K562 (cell line): Measurements from ENCODE around the gene SYNGR3. TPM values are rescaled to one million over a fixed set of nuclear protein-coding genes. Genes with fewer than 3 reads are reported as not detected.
A peak's percentile ranks its signal among the peaks of the same experiment; 100 is the strongest.

Experiments used
- ARHGAP35 ChIP-seq: fragments of 450-650 bp; IDR thresholded peaks from 2 replicates; pipeline ENCODE4 v1.6.1; 2018; ENCODE audit not compliant: partially characterized antibody
- GABPB1 ChIP-seq: sonication (generic); formaldehyde crosslinking; IDR thresholded peaks from 2 replicates; pipeline ENCODE4 v1.8.0; 2022; ENCODE audit warnings: mild to moderate bottlenecking, missing genetic modification reagents
- HIVEP1 ChIP-seq: fragments of 250-450 bp; sonication (Bioruptor Pico); IDR thresholded peaks from 2 replicates; pipeline ENCODE4 v1.4.0; 2020; ENCODE audit warnings: mild to moderate bottlenecking
- HMGN3 ChIP-seq: IDR thresholded peaks from 2 replicates; pipeline ENCODE4 v1.6.1; 2011; ENCODE audit warnings: borderline replicate concordance, low read depth, mild to moderate bottlenecking, mixed read lengths, low read length; ENCODE audit not compliant: insufficient read length; ENCODE audit errors: extremely low read depth
- ID3 ChIP-seq, 2 experiments: fragments of 250-450 bp in 1 of 2; fragments of 450-650 bp in 1 of 2; sonication (Bioruptor Pico) in 1 of 2; IDR thresholded peaks; 2 replicates each; pipeline versions ENCODE4 v1.6.1 to v1.8.0; 2016 to 2021; ENCODE audit warnings: mild to moderate bottlenecking in 2 of 2, moderate library complexity in 2 of 2, missing compliant biosample characterization in 1 of 2, missing genetic modification characterization in 1 of 2
- LEF1 ChIP-seq: fragments of 450-650 bp; IDR thresholded peaks from 2 replicates; pipeline ENCODE4 v1.6.1; 2016; ENCODE audit warnings: mild to moderate bottlenecking
- MAFF ChIP-seq: IDR thresholded peaks from 2 replicates; pipeline ENCODE4 v1.6.1; 2012; ENCODE audit warnings: low read length, improper control_type of control experiment
- MNT ChIP-seq, 2 experiments: fragments of 450-650 bp; conservative IDR thresholded peaks; 2 replicates each; pipeline ENCODE4 v1.6.1; 2017; ENCODE audit warnings: mild to moderate bottlenecking in 2 of 2, moderate library complexity in 2 of 2
- MTA2 ChIP-seq: fragments of 450-650 bp; IDR thresholded peaks from 2 replicates; pipeline ENCODE4 v1.6.1; 2016; ENCODE audit warnings: low read depth
- NFIC ChIP-seq: fragments of 450-650 bp; IDR thresholded peaks from 2 replicates; pipeline ENCODE4 v1.6.1; 2017; ENCODE audit warnings: mild to moderate bottlenecking, inconsistent platforms
- POLR2G ChIP-seq: fragments of 200-400 bp; formaldehyde crosslinking; IDR thresholded peaks from 2 replicates; pipeline ENCODE4 v1.6.1; 2017; ENCODE audit warnings: low read depth, mild to moderate bottlenecking, antibody characterized with exemption, low read length, moderate library complexity
- RUNX1 ChIP-seq: sonication (generic); IDR thresholded peaks from 2 replicates; pipeline ENCODE4 v1.6.1; 2016; ENCODE audit warnings: antibody characterized with exemption, low read depth
- SIN3B ChIP-seq: fragments of 450-650 bp; IDR thresholded peaks from 2 replicates; pipeline ENCODE4 v1.6.1; 2017; ENCODE audit warnings: low read depth, mild to moderate bottlenecking, moderate library complexity
- TAF1 ChIP-seq: IDR thresholded peaks from 2 replicates; pipeline ENCODE4 v1.6.1; 2011; ENCODE audit warnings: mild to moderate bottlenecking, low read length, moderate library complexity; ENCODE audit not compliant: insufficient read depth, control insufficient read depth, severe bottlenecking; ENCODE audit errors: extremely low read depth
- TGIF2 ChIP-seq: sonication (generic); formaldehyde crosslinking; IDR thresholded peaks from 2 replicates; pipeline ENCODE4 v1.8.1; 2022; ENCODE audit warnings: mild to moderate bottlenecking, missing genetic modification reagents, moderate library complexity
- ZMIZ1 ChIP-seq, 2 experiments: fragments of 150-350 bp in 1 of 2; IDR thresholded peaks; 2 replicates each; pipeline ENCODE4 v1.6.1; 2012 to 2016; ENCODE audit warnings: low read depth in 2 of 2, low read length in 2 of 2, mild to moderate bottlenecking in 1 of 2, moderate library complexity in 1 of 2
- ZNF146 ChIP-seq: IDR thresholded peaks from one replicate; pipeline ENCODE4 v1.6.1; 2018; ENCODE audit warnings: missing compliant biosample characterization; ENCODE audit not compliant: unreplicated experiment
- ZNF232 ChIP-seq: sonication (generic); formaldehyde crosslinking; IDR thresholded peaks from 2 replicates; pipeline ENCODE4 v1.8.0; 2022; ENCODE audit warnings: mild to moderate bottlenecking, missing genetic modification reagents
- ZNF263 ChIP-seq: sonication (generic); formaldehyde crosslinking; IDR thresholded peaks from 2 replicates; pipeline ENCODE4 v1.8.0; 2022; ENCODE audit warnings: mild to moderate bottlenecking, missing genetic modification reagents, borderline replicate concordance
- ZNF41 ChIP-seq: fragments of 250-450 bp; sonication (Bioruptor Pico); conservative IDR thresholded peaks from 2 replicates; pipeline ENCODE4 v1.4.0; 2020; ENCODE audit warnings: mild to moderate bottlenecking
- ZNF511 ChIP-seq: sonication (generic); formaldehyde crosslinking; IDR thresholded peaks from 2 replicates; pipeline ENCODE4 v1.8.0; 2022; ENCODE audit warnings: mild to moderate bottlenecking, missing genetic modification reagents
- polyA plus RNA-seq, 8 experiments: library from polyadenylated mRNA; depleted of rRNA in 4 of 8; stranded (reverse) in 5 of 8; unstranded in 3 of 8; fragments of >200 nt; fragmentation: Nextera tagmentation in 2 of 8; fragmentation: Illumina TruSeq in 1 of 8; extraction: Ambion mirVana in 2 of 8; extraction: Trizol in 1 of 8; gene quantifications; 2 replicates each; pipeline versions ENCODE4 v1.2.1 to v1.2.3, GENCODE V29; 2011 to 2014; ENCODE audit warnings: inconsistent platforms in 1 of 8, missing spikeins in 1 of 8
- total RNA-seq, 7 experiments: library from RNA; depleted of rRNA in 6 of 7; stranded (reverse); fragments of >200 nt in 6 of 7; fragmentation: Illumina TruSeq in 2 of 7; extraction: Trizol in 2 of 7; gene quantifications; 2 replicates each; pipeline versions ENCODE4 v1.2.1 to v1.2.3, GENCODE V29; 2011 to 2021; ENCODE audit warnings: low replicate concordance in 1 of 7

The SYNGR3 gene
- total and polyA plus RNA-seq, 9 of the 15 experiments (the other 6 are each of a cell fraction or from before 2014, with no cell fraction given): 3.7 to 69.2 (median 36.3) TPM

- TF ChIP-seq ZNF41 (CRISPR knock-in tag) (0 out of 2 replicates have a peak, but pooled peaks have one; percentile 39), ID3 (CRISPR knock-in tag; IDR thresholded peaks at IDR 0.05) (no peak), ID3 (tag; IDR thresholded peaks at IDR 0.05) (peak; percentile 46; the same call in 1 of the 2 replicates), ZNF263 (CRISPR knock-in tag) (peak; percentile 65), LEF1 (peak; percentile 49; the same call in 1 of the 2 replicates), RUNX1 (no peak), GABPB1 (CRISPR knock-in tag) (peak; percentile 67; the same call in 1 of the 2 replicates), ARHGAP35 (peak; percentile 87), MAFF (peak; percentile 36; the same call in 1 of the 2 replicates), ZNF511 (CRISPR knock-in tag) (peak; percentile 73; the same call in 1 of the 2 replicates), POLR2G (peak; percentile 99), HMGN3 (peak; percentile 78), MNT (conservative IDR thresholded peaks at IDR 0.05) (peak; percentile 81 to 88), MTA2 (no peak), NFIC (peak; percentile 73; the same call in 1 of the 2 replicates), ZNF232 (CRISPR knock-in tag) (no peak), TGIF2 (CRISPR knock-in tag) (peak; percentile 78), ZNF146 (no peak), SIN3B (peak; percentile 94), ZMIZ1 (IDR thresholded peaks at IDR 0.05; ENCODE audit: low read depth in 2 of 2, low read length in 2 of 2) (peak in 1 of 2 experiments; percentile 88; a peak in 2 of 4 replicates), HIVEP1 (CRISPR knock-in tag) (no peak), TAF1 (peak; percentile 99)
These were observed 25.0 kb upstream of the SYNGR3 start, which contains the start of gene RPS2 (continued) for GRCh38 chr16:1964506-1965395.
